Astrocyte of the spinal cord (primary cell): ENCODE results near the gene RFTN1.

Experiments
- DNase-seq: peaks from one replicate; pipeline ENCODE4 v3.0.0; 2011; ENCODE audit warnings: low read depth, low spot score
- H3K4me3 ChIP-seq: 2 replicates; pipeline ENCODE4 v1.5.1; 2011; ENCODE audit warnings: low read depth, mild to moderate bottlenecking, low read length, moderate library complexity
- in situ Hi-C: cut with HindIII; loops from 2 replicates; pipeline ENCODE4 v1.10.0; 2017; ENCODE audit warnings: low sequenced_read_pairs
- TF ChIP-seq, protein P1 (sequence below): IDR thresholded peaks from 2 replicates; pipeline ENCODE4 v1.5.1; 2012; ENCODE audit warnings: low read depth, mild to moderate bottlenecking, low read length, inconsistent platforms

The RFTN1 gene

DNA sequence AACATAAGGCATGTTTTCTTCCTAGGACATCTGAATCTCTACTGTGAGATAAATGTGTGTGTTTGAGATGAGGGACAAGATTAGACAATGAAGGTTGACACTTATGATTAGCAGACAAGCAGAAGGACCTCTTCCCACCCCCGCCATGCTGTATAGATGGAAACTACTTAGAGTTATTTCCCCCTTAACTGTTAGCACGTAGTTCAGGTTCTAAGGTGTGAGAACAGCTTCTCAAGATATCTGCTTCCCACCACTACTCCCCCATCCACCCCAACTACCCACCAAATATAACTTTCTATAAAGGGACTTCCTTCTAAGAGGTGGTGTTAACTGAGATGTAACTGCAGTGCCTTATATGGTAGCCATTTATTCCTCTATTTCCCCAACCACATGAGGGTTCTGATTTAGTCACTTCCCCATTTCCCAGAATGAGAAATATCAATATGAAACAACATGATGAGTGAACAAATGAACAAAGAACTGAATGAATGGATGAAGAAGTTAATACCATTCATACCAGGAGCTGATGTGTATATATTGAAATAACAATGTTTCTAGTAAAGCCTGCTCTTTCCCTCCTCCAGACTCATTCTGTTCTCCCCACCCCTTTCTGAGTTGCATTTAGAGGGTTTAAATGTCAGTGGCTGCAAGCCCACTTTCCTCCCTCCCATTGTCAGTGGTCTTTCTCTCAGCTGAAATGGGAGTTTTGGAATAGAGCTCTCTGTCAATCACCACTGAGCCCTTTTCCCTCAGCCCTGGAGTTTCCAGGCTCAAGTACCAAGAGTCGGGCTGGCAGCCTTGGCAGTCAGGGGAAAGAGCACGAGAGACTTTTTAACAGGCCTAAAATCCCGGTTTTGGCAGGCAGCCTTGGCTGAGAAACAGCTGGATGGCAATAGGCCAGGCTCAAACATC lies 7.7 kb upstream of the RFTN1 start:
- TF ChIP-seq, protein P1, sequence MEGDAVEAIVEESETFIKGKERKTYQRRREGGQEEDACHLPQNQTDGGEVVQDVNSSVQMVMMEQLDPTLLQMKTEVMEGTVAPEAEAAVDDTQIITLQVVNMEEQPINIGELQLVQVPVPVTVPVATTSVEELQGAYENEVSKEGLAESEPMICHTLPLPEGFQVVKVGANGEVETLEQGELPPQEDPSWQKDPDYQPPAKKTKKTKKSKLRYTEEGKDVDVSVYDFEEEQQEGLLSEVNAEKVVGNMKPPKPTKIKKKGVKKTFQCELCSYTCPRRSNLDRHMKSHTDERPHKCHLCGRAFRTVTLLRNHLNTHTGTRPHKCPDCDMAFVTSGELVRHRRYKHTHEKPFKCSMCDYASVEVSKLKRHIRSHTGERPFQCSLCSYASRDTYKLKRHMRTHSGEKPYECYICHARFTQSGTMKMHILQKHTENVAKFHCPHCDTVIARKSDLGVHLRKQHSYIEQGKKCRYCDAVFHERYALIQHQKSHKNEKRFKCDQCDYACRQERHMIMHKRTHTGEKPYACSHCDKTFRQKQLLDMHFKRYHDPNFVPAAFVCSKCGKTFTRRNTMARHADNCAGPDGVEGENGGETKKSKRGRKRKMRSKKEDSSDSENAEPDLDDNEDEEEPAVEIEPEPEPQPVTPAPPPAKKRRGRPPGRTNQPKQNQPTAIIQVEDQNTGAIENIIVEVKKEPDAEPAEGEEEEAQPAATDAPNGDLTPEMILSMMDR, result no peak
- in situ Hi-C loops, result no loop called here
- DNase-seq, result no peak

DNA sequence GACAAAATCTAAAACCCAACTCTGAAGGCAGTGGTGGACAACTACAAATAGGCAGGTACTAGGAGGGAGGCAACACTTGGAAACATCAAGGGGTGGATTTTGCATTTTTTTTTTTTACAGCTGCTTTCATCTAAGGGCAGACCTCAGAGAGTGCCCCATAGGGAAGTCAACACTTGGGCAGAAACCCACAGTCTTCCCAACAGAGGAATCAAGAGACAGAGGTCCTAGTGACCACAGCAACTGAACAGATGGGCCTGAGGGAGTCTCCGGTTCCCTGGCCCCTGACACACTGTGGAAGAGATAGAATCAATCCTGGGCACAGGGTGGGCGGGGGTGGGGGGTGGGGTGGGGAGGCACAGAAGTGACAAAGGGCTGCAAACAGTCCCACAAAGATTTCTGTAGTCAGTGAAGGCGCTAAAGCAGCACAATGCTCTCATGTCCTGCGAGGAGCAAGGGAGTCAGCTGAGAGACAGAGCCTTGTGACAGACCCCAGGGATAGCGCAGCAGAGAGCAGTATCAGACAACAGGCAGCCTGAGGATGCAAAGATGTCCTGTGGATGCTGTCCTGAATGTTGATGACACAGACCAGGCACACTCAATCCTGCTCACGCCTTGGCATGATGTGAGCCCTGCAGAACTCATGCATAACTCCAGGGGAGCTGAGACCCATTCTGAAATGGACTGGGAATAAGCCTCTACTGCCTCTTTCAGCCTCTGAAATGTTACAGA lies 6.9 kb upstream of the RFTN1 start:
- no peak overlapping the region for H3K4me3 ChIP-seq
- in situ Hi-C loops, result no loop called here
- no peak for DNase-seq
- TF ChIP-seq, protein P1, result no peak

More for the DNA sequence above, 7.7 kb upstream of the RFTN1 start:
- no peak overlapping the region for H3K4me3 ChIP-seq

DNA sequence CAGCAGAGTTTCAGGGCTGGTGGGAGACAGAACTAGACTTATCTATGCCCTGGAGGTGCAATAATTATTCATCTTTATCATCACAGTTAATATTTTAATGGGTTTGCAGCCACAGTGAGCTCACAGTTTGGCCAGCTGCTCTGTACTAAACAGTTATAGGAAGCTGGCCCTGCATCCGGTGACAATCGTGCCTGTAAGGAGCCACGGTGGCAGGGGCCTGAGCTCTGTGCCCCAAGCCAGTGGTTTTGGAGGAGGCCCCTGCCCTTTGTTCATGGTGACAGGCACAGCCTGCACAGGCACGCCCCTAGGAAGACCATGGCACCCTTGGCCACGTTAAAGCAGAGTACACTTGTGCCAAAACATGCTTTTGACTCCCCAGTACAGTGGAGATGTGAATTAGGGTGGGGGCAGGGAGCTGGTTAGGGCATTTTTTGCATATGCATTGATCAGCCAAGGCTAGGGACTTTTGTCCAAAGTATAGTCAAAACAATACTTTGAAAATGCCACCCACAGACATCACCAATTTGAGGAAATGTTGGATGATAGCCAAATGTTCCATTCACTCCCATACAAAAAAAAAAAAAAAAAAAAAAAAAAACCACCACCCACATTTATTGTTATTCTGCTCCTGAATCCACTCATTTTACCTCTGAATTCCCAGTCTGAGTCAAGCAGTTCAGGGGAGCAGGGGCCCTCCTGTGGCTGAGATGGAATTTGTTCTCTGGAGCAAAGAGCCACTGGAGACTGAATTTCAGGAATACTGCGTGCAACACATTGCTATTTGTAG lies 3.4 kb upstream of the RFTN1 start:
- DNase-seq, result peak; percentile 71
- no peak overlapping the region for H3K4me3 ChIP-seq
- in situ Hi-C loops, result no loop called here
- TF ChIP-seq, protein P1, result peak; percentile 66

DNA sequence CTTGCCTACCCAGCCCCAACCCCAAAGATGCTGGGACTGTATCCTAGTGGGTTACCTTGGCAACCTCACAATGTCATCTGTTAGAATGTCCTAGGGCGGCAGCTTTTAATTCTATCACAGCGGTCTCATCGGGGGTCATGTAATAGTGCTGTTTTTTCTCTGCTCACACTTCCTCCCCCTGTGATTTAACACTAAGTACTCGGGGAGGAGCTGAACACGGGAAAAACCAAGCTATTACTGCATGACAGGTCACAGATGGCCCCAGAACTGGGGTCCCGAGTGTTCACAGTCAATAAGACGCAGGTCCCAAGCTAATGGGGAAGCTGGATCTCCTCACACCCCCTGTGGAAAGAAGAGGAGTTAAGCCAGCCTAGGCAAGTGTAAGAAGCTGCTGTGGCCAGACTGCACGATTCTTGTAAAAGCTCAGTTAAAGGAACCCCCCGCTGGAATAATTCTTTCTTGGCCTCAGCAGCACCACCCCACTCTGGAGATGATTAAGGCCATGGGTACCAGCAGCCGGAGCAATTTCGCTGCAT lies 2.5 kb upstream of the RFTN1 start:
- in situ Hi-C loops, result no loop called here
- no peak for DNase-seq
- no peak overlapping the region for H3K4me3 ChIP-seq
- TF ChIP-seq, protein P1, result no peak

DNA sequence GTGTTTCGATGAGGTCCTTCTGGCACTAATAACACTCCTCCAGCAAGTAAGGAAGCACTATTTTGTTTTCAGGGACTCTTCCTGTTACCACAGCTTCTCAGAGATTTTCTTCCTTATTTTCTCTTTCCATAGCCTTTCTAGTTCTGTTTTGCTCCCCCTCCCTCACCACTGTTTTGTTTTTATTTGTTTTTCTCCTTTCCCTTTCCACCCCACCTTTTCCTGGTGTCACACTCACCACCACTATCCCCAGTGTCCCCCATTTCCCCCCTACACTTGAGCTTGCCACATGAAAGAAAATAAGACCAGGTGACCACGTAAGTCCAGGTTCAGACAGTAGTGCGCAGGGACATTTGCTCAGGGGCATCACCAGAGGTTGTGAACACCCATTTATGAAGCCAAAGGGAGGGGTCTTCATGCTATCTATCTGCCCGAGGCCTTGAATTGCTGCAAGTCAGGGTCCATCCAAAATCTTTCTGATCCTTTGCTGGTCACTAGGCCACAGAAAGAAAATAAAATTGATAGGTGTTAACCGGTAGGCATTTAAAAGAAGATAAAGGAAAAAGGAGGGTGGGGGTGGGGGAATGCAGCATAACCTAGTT lies 1.4 kb upstream of the RFTN1 start:
- H3K4me3 ChIP-seq, result no peak overlapping the region
- in situ Hi-C loops, result no loop called here
- DNase-seq, result no peak

More for the DNA sequence above, 1.4 kb upstream of the RFTN1 start:
- TF ChIP-seq, protein P1, result no peak
